NT2/D1 (cell line): ENCODE measurements around the gene ATXN7L3.
A peak's percentile ranks its signal among the peaks of the same experiment; 100 is the strongest.

Experiments
- DNase-seq: peaks from one replicate; pipeline ENCODE4 v3.0.0-alpha.2; 2011; ENCODE audit warnings: low read depth, low spot score
- H3K27me3 ChIP-seq: 2 replicates; pipeline ENCODE4 v1.6.0; 2011; ENCODE audit warnings: mild to moderate bottlenecking; ENCODE audit not compliant: insufficient read length, insufficient read depth
- H3K36me3 ChIP-seq: 2 replicates; pipeline ENCODE4 v1.6.1; 2011; ENCODE audit warnings: mild to moderate bottlenecking, low read length, mixed read lengths; ENCODE audit not compliant: insufficient read depth, insufficient read length
- H3K4me1 ChIP-seq: 2 replicates; pipeline ENCODE4 v1.5.1; 2011; ENCODE audit not compliant: insufficient read depth, insufficient read length
- H3K4me3 ChIP-seq: 2 replicates; pipeline ENCODE4 v1.5.1; 2011; ENCODE audit warnings: low read depth; ENCODE audit not compliant: insufficient read length
- H3K9ac ChIP-seq: 2 replicates; pipeline ENCODE4 v1.6.0; 2011; ENCODE audit warnings: low read depth; ENCODE audit not compliant: insufficient read length
- H3K9me3 ChIP-seq: 2 replicates; pipeline ENCODE4 v1.5.1; 2011; ENCODE audit warnings: mild to moderate bottlenecking, low read length; ENCODE audit not compliant: insufficient read depth
- SUZ12 ChIP-seq: IDR thresholded peaks from 2 replicates; pipeline ENCODE4 v1.6.1; 2011; ENCODE audit not compliant: insufficient read length, insufficient read depth; ENCODE audit errors: extremely low read depth
- YY1 ChIP-seq: IDR thresholded peaks from 2 replicates; pipeline ENCODE4 v1.6.1; 2011; ENCODE audit not compliant: insufficient read length, insufficient read depth
- ZNF274 ChIP-seq: IDR thresholded peaks from 2 replicates; pipeline ENCODE4 v1.6.1; 2011; ENCODE audit warnings: mild to moderate bottlenecking, low read depth, low read length

ATXN7L3 gene

DNA sequence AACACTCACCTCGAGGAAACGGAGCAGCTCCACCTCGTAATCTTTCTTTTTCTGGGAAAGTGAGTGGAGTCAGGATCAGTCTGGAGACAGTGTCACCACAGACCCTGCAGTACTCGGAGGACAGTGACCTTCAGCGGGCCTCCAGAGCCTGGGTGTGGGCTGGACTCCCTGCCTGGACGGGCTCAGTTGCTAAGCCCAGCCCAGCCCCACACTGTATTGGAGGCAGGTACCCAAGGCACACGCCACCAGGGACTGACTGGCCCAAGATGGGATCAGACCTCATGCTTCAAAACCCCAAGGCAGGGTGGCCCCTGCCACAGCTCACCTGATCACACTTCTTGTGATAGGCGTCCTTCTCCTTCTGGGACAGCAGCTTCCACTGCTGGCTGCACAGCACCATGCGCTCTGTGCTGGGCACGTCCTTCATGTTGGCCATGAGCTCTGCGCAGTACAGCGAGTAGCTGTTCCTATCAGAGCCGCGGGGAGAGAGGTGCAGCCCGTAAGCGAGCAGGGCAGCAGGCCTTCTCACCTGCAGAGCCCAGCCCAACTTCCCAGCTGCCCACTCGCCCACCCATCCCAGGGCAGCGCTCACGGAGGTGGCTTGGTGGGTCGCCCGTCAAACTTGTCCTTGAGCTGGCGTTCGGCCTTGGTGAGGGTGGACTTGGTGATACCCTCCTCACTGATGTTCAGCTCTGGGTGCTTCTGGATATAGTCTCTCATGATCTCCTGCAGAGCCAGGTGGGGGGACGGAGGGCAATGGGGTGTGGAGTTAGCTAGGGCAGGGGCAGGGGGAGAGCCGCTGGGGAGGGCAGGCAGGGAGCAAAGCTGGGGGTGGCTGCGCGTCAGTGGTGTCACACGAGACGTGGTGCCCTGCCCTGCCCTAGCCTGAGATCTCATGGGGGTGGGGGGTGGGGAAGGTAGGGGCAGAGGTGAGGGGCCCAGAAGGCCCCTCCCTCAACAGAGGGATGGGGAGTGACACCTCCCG lies 11.9 kb upstream of the ATXN7L3 start:
- TF ChIP-seq YY1 (no peak), ZNF274 (no peak), SUZ12 (no peak)
- DNase-seq = no peak
- Histone ChIP-seq H3K27me3 (no peaks in the 10 kb centered on the region), H3K4me1 (peaks cover 11% of the 10 kb centered on the region), H3K36me3 (peaks cover 95% of the 10 kb centered on the region), H3K9me3 (peaks cover 7% of the 10 kb centered on the region; the same call in 1 of the 2 replicates), H3K4me3 (no peak overlapping the region), H3K9ac (peak overlapping the region; percentile 59)

DNA sequence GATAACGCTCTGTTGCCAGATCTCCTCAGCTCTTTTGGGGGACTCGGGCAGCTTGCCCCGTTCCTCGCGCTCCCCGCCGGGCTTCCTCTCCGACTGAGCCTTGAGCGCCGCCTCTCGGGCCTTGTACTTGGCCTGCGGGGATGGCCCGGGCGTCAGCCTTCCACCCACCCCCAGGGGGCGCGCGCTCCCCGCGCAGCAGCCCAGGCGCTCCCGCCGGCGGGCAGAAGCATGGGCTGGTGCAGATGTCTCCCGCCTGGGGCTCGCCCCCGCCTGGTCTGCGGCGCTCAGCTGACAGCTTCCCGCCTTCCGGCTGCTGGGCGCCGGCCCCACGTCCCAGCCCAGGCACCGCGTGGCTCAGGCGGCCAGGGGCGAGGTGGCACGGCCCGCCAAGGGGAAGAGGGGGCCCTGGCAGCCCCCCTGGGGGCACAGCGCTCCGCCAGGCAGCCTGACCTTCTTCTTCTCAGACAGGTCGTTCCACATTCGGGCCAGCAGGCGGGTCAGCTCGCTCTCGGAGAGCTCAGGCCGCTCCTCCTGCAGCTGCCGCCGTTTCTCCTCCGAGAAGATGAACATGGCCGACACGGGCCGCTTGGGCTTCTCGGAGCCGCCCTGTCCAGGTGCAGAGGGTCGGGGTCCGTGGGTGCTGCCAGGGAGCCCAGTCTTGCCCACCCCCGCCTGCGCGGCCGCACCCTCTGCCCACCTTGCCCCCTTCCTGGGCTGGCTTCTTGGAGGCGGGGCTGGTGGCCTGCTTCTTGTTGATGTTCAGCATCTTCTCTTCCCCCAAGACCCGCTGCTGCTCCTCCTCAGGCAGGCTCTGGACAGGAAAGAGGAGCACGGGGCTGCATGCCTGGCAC lies 10.9 kb upstream of the ATXN7L3 start:
- TF ChIP-seq SUZ12 (no peak), YY1 (no peak), ZNF274 (no peak)
- DNase-seq = no peak
- Histone ChIP-seq H3K4me1 (peaks cover 12% of the 10 kb centered on the region), H3K4me3 (no peak overlapping the region), H3K9ac (peak overlapping the region; percentile 59), H3K27me3 (no peaks in the 10 kb centered on the region), H3K36me3 (peaks cover 94% of the 10 kb centered on the region), H3K9me3 (peaks cover 7% of the 10 kb centered on the region; the same call in 1 of the 2 replicates)

DNA sequence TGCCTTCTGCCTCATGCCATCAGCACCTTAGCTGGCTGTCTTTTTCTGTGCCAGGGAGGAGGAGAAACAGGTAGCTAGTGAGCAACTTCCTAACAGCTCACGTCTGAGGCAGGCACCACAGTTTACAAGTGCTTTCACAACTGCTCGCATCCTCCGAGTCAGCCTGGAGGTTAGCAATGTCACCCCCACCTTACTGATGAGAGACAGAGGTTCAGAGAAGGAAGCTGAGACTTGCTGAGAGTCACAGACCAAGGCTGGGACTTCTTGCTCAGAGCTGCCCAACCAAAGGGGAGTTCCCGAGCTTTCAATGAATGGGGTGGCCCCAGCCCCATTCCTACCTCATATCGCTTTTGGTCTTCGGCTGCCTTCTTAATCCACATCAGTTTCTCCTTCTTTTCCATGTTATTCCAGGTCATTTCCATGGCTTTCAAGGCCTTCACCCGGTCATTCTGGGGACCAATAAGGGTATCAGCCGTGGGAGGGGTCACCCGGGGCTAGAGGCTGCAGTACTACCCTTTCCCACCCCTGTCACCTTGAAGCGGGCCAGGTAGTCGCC lies 10.2 kb upstream of the ATXN7L3 start:
- Histone ChIP-seq H3K9me3 (peaks cover 6% of the 10 kb centered on the region; the same call in 1 of the 2 replicates), H3K9ac (peak overlapping the region; percentile 38), H3K36me3 (peaks cover 87% of the 10 kb centered on the region), H3K4me1 (peaks cover 12% of the 10 kb centered on the region), H3K4me3 (no peak overlapping the region), H3K27me3 (no peaks in the 10 kb centered on the region)
- TF ChIP-seq YY1 = no peak
- TF ChIP-seq ZNF274 = no peak
- no peak for TF ChIP-seq SUZ12
- no peak for DNase-seq

DNA sequence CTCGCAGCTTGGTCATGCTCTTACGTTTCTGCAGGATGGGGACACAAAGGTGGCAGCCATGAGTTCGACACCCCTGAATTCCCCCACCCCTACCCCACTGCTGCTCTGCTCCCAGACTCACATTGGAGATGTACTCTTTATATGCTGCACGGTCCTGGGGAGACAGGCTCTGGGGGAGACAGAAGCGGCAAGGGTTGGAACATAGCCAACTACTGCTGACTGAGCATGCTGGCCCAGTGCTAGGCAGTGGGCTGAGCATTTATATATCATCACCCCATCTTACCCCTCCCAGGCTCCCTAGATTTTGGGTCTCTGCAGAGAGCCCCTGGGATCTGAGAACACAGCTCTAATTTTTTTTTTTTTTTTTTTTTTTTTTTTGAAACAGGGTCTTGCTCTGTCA lies 8.1 kb upstream of the ATXN7L3 start:
- no peaks in the 10 kb centered on the region for H3K9me3 ChIP-seq
- DNase-seq = no peak
- no peak overlapping the region for H3K4me3 ChIP-seq
- TF ChIP-seq ZNF274 = no peak
- no peak for TF ChIP-seq SUZ12
- TF ChIP-seq YY1 = no peak
- no peaks in the 10 kb centered on the region for H3K27me3 ChIP-seq
- H3K9ac ChIP-seq = no peak overlapping the region
- H3K36me3 ChIP-seq = peaks cover 66% of the 10 kb centered on the region
- peaks cover 12% of the 10 kb centered on the region for H3K4me1 ChIP-seq

DNA sequence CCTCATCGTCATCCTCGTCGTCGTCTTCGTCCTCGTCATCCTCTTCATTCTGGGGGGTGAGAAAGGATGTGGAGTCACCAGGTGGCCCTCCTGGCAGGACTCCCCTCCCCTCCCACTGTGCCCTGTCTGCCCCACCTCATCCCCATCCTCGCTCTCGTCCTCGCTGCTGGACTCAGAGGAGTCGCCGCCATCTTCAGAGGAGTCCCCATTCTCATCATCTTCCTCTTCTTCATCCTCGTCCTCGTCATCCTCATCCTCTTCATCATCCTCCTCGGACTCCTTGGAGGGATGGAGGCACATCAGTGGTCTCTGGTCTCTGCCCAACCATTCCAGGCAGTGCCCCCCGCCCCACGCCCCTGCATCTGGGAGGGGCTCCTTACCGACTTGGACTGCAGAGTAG lies 7.6 kb upstream of the ATXN7L3 start:
- H3K4me1 ChIP-seq = peaks cover 8% of the 10 kb centered on the region
- no peaks in the 10 kb centered on the region for H3K27me3 ChIP-seq
- H3K9me3 ChIP-seq = no peaks in the 10 kb centered on the region
- H3K36me3 ChIP-seq = peaks cover 62% of the 10 kb centered on the region
- H3K4me3 ChIP-seq = no peak overlapping the region
- H3K9ac ChIP-seq = no peak overlapping the region
- DNase-seq = no peak
- TF ChIP-seq SUZ12 (no peak), ZNF274 (no peak), YY1 (no peak)

DNA sequence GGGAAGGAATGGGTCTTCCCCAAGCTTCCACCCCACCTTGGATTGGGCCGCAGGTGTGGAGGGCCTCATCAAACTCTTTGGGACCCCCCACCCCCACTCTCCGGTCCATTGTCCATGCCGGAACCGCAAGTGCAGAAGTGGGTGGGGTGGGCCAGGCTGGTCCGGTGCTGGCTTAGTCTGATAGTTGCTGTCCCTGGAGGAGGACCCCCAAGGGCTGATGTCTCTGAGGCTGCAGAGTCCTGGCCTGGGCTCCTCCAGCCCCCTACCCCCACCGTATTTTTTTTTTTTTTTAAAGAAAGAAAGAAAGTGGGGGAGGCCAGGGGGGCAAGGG lies 7.1 kb upstream of the ATXN7L3 start:
- Histone ChIP-seq H3K4me1 (peaks cover 8% of the 10 kb centered on the region), H3K9ac (no peak overlapping the region), H3K36me3 (peaks cover 61% of the 10 kb centered on the region), H3K27me3 (no peaks in the 10 kb centered on the region), H3K4me3 (no peak overlapping the region), H3K9me3 (no peaks in the 10 kb centered on the region)
- DNase-seq = no peak
- TF ChIP-seq ZNF274 = no peak
- TF ChIP-seq YY1 = no peak

DNA sequence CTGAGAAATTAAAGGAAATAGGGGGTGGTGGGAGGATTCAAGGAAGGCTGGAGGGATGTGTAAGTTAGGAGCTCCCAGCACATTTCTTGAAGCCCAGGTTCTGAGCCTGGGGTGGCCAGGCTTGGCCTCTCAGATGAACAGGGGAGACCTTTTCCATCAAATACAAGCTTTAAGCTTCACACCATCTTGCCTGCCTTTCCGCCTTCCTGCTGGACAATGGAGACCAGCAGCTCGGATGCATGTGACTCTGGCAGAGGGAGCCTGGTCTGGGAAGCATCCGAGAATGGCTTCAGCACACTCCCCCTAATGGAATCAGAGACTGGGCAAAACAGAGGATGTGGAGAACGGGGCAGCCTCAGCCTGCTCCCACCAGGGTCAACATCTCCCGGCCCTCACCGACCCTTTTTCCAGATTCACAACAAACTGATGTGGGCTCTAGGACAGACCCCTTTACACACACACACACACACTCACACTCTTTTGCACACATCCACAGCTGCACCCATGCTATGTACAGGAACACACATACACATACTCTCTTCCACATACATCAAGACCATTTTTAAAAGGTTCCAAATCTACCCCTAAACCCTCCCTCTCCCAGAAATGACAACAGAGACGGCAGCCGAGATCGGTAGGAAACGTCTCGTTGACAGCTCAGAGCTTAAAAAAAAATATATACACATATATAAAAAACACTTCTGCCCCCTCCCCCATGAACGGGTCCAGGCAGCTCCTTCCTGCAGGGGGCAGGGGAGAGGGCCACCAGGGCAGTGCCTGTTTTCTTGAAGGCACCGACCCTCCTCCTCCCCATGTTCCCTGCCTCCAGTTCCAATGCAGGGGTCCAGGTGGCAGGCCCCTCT lies 6.5 kb upstream of the ATXN7L3 start:
- Histone ChIP-seq H3K9ac (no peak overlapping the region), H3K4me3 (no peak overlapping the region), H3K36me3 (peaks cover 55% of the 10 kb centered on the region), H3K9me3 (no peaks in the 10 kb centered on the region), H3K4me1 (peaks cover 9% of the 10 kb centered on the region), H3K27me3 (no peaks in the 10 kb centered on the region)
- no peak for DNase-seq
- TF ChIP-seq ZNF274 (no peak), YY1 (no peak), SUZ12 (no peak)
